ENCODE results near the gene THSD7B.
"Not testable (repeated sequence)": the region's sequence is repeated elsewhere in the genome, so short reads cannot be mapped to it uniquely, and the experiment has no call there.

THSD7B gene

DNA sequence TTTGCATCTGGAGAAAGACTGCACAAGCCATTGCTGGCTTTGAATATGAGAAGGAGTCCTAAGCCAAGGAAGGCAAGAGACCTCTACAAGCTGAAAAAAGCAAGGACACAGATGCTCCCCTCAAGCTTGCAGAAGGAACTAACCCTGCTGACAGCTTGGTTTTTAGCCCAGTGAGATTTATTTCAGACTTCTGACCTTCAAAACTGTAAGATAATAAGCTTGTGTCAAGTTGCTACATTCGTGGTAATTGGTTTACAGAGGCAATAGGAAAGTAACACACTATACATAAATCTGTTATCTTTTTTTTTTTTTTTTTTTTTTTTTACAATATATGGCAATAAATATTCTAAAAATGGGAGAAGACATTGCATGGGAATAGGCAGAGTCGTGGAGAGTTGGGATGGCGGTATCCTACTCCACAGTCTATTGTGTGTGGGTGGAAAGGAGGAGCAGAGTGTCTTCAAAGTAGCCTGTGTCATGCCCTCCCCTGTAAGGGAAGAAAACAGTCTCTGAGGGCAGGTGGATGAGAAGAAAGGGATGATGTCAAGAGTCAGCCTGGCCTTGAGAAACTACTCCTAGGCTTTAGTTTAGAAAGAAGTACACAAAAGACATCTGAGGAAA lies 196.9 kb downstream of the THSD7B start:
- DNase-seq, result no peak

DNA sequence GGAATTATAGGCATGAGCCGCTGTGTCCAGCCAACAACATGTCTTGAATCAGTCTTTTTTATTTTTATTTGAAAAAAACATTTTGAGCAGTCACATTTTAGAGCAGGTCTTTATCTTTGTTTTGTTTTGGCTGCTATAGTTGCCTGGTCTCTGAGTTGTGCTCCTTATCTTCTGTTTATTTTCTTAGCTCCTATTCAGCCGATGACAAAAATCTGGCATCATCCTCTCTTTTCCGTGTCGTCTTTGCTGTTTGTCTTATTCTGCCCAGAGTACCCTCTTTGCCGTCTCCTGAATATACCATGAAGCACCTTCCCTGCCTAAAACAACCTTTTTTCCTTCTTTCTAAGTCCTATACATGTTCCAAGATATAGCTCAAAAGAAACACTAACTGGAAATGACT lies 201.1 kb downstream of the THSD7B start:
- DNase-seq, result no peak

DNA sequence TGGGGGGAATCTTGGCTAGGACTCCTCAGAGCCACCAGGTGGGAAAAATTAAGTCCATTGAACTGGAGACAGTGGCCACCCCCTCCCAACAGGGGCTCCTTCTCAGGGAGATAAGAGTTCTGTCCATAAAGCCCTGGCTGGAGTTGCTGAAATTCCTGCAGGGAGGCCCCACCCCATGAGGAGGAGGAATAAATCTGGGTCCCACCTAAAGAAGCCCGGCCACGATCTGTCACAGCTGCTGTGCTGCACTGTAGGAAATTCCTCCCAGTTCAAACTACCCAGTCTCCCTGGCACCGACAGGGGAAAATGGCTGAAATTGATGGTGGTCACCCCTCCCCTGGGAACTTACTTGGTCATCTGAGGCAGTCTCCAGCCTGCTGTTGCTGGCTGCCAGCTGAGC lies 215.0 kb downstream of the THSD7B start:
- no peak for DNase-seq

DNA sequence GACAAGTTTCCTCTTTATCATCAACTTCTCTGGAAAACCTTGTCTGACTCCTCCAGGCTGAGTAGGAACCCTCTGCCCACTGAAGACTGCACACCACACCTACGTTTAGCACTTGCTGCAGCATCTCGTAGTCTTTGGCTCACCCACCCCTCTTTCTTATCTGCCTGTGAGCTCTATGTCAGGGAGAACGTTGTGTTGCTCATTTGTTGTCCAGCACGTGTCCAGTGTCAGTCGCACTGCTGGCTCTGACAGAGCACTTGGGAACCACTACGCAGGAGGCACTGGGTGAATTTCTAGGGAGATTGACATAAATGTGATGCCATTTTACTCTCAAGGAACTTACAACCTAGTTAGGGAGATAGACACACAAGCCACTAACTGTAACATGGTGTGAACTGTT lies 216.3 kb downstream of the THSD7B start:
- DNase-seq, result not testable (repeated sequence)

DNA sequence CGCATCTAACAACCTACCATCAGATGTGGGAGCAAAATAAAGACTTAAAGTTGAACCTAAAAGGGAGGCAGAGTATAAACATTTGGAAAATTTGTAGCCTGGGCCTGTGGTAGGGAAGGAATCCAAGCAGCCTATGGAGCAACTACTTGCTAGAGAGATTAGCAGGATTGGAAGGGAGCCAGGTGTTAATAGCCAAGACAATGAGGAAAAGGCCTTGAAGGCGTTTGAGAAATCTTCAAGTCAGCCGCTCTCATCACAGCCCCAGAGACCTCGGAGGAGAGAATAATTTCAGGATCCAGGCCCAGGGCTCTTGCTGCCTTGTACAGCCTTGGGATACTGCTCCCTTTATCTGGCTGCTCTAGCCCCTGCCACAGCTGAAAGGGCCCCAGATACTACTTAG lies 219.7 kb downstream of the THSD7B start:
- DNase-seq, result no peak

DNA sequence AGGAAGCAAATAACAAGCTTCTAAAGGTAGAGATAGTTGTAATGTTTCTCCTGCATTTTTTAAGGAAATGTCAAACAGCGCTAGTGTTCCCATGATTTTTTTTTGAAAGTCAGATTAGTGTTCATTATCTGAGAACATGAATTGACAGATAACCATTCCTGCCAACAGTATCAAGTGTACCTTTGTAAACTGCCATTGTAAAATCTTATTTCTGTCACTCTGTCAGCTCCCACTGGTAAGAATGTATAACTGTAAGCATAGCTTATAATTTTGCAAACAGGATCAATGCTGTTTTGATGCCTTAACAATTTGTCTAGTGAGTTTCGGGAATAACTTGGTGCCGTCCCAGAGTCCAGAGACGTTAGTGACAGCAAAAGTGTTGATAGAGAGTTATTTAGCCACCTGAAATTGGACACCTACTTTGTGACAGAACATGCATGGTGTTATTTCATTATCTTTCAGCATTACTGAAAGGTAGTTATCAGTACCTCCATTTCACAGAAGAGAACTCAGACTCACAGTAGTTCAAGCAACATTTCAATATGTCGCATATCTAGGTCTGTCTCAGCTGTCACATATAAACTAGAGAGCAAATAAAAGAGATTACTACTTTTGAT lies 221.4 kb downstream of the THSD7B start:
- no peak for DNase-seq

DNA sequence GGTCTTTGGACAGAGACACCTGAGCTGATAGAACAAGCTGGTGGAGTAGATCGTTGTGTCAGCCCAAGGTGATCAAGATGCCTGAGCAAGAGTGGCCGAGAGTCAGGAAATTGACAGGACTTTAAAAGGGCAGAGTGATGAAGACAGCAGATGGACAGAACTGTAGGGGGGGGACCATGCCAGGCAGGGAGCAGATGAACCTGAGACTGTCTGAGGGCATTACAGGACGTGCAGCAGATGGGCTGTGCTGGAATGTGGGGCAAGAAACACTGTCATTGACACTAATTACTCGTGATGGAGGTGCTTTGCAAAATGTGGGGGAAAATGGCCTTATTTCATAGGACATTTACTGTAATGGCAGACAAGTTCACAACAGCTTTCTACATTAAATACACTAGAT lies 225.0 kb downstream of the THSD7B start:
- DNase-seq, result no peak

DNA sequence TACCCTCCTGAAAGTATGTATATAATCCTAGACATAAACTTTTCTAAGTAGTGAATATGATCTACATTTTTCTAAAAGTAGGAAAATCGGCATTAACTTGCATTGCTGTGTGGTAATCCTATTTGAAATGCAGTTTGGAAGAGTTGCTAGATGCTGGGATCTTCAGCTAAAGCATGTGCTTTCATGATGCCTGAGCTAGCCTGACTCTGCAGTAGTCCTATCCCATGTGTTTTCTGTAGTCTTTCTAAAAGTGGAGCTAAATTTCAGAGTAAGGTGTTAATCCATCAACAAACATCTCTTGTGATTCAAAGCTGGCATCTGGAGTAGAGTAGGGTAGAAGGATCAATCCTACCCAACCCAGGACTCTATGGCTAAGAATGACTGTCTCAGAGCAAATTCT lies 229.4 kb downstream of the THSD7B start:
- no peak for DNase-seq

DNA sequence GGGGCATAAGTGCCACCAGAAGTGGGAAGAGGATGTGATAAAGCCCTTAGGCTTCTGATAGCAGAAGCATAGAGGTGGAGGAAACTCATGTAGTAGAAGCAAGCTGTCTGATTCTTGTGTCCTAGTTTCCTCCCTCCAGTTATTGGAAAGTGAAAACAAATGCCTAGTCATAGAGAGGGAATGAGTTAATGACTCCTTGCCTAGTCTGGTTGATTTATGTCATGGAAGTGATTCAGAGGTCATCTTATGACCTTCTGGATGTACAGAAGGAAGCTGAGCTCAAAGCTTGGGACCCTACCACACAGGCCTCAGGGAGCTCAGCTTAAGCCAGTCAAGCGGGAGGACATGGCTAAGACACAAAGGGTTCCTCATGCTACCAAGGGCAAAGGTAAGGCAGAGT lies 232.2 kb downstream of the THSD7B start:
- no peak for DNase-seq

DNA sequence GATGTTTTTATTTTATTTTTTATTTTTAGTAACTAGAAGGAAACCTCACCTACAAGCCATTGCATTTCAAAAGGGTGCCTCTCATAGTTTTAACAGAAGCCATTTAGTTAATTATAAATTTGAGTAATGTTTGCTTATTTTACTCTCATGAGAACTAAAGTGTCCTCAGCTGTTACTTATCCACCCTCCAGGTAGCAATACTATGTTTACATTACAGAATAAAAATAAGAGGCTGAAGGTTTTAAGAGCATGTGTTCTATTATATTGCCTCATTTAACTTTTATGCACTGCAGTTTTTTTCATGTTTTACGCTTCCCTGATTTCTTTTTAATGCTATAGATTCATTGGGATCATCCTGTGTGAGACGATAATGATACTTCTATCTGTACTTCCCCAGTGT lies 235.5 kb downstream of the THSD7B start:
- no peak for DNase-seq

DNA sequence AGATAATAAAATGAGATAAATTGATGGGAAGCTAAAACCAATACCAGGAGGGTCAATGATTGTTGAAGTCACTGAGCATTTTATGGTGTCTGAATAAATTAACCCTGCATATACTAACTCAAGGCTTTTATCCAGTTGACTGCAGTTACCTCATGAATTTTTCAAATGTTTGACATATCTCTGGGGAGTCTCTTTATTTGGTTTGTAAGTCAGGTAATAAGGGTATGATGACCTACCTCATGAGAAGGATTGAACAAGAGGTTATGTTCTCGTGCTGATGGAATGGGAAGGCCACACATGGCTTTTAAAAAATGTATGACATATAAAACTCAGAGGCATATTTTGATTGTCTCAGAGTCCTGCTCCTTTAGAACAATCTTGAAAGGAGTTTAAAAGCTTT lies 237.6 kb downstream of the THSD7B start:
- no peak for DNase-seq

DNA sequence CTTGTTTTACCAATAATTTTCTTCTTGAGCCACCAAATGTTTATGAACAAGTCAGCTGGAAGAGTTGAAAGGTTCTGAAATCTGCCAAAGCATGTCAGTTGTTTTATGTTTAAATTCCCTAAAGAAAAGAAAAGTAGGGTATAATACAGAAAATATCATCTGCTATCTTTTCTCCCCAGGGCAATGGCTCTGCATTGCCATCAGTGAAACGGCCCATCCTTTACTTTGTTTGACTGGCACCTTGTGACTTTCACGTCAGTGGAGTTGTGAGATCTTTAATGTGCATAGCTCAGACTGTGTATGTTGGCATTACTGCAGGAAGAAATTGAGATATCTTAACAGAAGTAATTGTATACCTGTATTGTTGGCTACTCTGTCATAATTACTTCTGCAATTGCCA lies 239.9 kb downstream of the THSD7B start:
- DNase-seq, result no peak

DNA sequence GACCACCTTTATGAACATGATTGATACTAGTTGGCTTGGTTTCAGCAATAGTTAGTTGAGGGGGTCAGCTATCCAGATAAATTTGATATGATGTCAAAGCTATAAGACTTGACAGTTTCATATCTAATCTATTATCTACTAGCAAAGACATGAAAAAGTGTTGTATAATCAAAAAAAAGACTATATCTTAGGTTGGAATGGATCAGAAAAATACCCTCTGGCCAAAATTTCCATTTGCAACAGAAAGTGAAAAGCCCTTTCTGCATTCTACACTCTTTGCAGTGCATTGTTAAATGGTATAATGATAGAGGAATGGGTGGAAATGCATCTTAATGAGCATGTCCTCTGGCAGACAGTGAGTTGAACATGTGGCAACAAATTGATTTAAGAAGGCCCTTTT lies 242.6 kb downstream of the THSD7B start:
- no peak for DNase-seq

DNA sequence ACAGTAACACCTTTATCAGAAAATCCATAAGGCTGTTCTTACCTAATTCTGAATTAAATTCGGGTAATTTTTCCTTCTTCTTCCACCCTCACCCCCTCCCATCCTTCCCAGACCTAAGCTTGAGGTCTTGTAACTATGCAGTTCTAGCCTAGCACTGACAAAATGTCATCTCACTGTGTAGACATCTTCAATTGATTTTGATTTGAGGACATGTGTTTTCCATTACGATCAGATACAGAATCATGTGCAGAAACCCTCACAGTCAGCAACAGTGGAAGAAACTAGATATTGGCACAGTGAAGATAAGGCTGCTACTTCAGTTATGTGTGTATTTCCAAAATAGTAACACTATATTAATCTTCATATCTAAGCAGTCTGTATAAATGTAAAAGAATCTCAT lies 244.6 kb downstream of the THSD7B start:
- DNase-seq, result no peak

DNA sequence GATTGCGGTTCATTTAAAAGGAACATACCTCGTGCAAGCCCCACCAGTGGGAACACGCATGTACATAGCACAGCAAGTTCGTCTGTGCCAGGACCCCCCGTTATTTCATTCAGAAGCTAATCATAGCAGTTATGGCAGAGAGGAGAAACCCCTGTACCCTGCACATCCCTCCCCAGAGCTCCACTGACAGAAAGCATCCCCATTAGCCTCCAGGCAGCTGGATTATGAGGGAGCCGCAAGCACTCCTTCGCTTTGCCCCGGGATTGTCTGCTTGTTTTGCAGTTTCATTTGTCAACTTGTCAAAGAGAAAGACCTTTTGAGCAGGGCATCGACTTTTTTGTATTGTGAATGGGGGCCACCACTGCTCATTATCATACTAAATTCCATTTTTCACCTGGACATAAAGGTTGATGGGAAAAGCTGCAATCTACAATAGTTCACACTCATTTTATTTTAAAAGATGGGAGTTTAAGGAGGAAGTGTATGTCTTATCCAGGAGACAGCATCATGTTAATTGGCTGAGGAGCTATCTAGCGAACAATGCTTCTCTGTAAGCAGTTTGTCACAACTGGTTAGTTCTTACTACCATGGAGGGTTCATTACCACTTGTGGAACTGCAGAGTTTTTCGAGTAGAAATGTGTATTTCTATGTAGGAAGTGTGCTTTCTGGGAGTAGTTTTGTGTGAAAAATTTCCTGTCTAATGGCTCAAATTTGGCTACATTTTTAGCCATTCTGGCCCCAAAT lies 255.3 kb downstream of the THSD7B start:
- no peak for DNase-seq

DNA sequence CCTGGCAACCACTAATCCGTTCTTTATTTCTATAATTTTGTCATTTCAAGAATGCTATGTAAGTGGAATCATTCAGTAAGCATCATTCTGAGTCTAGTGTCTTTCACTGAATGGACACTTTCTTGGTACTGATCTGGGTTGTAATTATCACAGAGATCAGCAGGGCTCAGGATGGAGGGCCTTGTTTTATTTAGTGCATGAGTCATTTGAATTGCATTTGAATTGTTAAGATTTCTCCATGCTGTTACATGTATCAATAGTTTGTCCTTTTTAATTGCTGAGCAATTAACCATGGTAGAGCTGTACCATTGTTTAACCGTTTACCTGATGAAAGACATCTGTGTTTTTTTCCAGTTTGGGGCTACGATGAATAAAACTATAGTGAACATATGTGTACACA lies 256.4 kb downstream of the THSD7B start:
- no peak for DNase-seq

DNA sequence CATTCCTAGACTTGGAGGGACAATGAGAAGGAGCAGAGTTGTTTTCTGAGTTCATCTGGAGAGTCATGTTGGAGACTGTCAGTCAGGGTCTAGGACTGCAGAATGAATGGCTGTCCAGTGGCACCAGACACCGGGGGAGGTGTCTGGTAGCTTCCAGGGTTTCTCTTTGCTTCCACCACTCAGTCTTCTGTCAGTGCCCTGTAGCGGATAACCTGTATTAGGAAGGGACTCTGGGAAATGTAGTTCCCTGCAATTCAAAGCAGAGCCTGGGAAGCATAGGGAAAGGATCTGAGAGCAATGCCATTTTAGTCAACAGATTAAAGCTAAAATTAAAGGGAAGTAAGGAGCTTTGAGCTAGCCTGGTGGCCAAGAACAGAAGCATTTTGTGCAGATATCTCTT lies 257.9 kb downstream of the THSD7B start:
- DNase-seq, result no peak

DNA sequence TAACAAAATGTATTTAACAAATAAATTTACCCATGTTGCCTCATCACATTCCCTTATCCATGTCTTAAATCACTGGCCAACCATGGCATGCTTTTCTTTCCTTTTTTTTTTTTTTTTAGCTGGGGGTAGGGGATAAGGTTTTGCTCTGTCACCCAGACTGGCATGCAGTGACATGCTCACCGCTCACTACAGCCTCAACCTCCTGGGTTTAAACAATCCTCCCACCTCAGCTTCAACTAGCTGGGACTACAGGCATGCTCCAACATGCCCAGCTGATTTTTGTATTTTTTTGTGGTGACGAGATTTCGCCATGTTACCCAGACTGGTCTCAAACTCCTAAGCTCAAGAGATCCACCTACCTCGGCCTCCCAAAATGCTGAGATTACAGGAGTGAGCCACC lies 266.4 kb downstream of the THSD7B start:
- DNase-seq, result no peak

DNA sequence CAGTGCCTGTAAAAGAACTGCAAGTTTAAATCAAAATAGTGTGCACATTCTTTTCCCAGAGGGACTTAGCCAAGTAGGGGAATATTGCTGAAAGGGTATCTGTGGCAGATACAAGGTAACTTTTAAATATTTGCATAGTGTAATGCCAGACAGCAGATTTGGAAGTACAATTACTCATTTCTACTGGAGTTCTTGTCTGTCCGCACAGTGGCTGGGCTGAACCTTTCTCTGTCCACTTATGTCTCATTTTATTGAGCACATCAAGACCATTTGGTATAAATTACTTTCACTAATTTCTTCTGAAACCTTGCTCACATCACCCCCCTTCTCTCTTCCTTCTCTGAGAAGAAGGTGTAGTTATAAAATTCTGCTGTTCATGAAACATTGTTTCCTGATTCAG lies 271.3 kb downstream of the THSD7B start:
- no peak for DNase-seq

DNA sequence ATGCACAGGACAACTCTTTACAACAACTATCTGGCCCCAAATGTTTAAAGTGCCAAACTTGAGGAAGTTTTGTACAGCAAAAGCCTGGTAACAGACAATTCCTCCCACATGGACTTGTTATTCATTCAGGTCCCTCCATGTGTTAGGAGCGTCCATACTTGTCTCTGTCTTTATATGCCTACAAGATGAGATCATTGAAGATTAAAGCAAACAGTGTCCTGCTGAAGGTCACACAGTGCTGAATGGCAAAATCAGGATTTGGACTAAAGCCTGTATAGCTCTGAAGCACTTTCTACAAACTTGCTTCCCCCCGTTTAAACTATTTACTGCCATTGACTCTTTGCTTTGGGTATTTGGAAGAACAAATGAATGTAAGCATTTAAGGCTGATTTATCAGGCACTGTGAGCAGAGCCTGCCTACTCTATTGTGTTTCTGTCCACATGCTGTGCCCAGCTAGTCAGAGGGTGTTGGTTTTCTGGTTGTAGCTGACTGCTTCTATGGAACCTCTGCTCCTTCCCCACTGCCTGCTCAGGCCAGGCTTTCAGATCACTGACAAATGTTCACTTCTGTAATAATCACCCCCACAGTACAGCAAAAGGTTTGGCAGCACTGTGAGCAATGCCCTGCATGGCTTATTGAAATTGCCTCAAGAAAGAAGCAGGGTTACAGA lies 274.3 kb downstream of the THSD7B start:
- DNase-seq, result no peak

DNA sequence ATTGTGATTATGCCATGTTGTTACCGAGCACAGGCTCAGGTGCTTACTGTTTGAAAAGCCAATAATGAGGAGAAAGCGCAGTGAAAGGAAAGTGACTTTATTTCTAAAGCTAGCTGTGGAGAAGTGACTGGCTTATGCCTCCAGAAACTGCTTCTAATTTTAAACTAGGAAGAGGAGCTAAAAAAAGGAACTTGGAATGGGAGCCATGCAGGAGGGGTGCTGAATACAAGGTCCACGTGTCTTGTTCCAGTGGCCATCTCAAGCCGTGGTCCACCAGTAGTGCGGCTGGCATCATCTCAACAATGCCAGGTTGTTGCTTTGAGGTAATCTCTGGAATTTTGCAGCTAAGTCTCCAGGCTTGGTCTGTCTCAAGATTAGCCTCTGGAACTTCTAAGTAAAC lies 282.0 kb downstream of the THSD7B start:
- DNase-seq, result no peak

DNA sequence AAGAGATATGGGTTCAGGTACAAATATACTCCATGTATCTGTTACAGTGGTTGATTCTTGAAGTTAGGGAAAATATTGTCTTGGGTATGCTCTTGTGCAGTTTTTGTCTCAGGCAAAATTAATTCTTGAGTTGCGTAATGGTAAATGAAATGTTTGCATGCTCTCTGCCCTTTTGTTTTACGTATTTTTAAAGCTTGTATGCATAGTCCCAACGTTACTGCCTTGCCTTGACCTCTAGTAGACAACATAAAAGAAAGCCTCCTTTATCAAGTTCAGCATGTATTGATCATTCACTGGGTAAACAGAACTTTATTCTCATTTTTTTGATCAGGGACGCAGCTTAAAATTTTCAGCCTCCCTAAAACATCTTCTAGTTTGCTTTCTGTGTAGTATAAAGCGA lies 283.1 kb downstream of the THSD7B start:
- no peak for DNase-seq

DNA sequence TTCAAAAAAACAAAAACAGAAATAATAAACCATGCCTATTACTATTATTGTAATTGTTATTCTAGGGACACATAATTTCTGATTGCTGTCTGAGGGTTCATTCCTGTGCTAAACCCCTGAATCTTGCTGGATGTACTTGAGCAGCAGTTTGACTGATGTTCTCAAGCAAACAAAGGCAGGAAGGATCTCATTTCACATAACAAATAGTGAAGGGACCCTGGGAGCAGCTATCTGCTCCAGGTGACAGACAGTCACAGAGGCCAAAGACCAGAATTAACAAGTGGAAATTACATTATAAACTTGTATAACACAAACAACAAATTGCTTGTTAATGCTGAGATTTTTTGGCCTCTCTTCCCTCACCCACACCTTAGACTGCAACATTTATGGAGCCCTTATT lies 284.2 kb downstream of the THSD7B start:
- DNase-seq, result no peak

DNA sequence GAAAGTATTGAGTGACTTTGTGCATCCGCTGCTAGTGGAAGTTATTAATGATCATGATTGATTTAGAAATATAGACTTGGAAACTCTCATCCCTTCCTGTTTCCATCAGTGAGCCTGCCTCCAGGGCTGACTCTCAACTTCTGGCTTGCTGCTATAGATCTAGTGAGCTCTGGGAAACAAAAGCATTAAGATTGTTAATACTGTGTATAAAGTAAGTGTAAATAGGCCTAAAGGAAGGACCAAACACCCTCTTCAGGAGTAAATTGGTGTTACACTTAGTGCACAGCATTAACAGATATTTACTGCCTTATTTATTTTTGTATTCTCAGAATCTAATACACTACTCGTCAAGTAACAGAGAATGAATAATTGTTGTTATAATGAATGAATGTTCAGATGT lies 285.6 kb downstream of the THSD7B start:
- no peak for DNase-seq
